Activated effector memory CD4-positive, alpha-beta T cell treated with Interleukin-2 at 50 U/mL for 16 hours (primary cell): ENCODE results near the gene ACTN4.

Source experiments
- DNase-seq: peaks from one replicate; pipeline ENCODE4 v3.0.0-alpha.2; 2020

The ACTN4 gene

DNA sequence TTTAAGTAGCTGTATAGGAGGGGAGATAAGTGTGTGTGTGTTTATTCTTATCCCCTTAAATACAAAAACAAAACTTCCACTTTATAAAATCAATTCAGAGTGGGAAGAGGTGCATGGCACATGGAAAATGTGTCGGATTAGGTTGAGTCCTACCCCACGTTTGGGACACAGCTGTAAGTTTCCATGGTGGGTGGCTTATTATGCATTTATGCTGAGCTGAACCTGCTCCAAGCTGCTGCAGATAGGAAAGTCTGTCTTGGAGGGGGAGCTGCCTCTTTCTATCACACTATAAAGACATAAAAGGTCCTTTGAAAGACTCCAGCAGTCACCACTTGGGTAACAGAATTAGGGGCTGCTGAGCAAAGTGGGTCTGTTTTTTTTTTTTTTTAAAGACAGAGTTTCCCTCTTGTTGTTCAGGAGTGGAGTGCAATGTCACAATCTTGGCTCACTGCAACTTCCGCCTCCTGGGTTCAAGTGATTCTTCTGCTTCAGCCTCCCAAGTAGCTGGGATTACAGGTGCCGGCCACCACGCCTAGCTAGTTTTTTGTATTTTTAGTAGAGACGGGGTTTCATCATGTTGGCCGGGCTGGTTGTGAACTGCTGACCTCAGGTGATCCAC, 15.2 kb downstream of the ACTN4 start:
- no peak for DNase-seq

DNA sequence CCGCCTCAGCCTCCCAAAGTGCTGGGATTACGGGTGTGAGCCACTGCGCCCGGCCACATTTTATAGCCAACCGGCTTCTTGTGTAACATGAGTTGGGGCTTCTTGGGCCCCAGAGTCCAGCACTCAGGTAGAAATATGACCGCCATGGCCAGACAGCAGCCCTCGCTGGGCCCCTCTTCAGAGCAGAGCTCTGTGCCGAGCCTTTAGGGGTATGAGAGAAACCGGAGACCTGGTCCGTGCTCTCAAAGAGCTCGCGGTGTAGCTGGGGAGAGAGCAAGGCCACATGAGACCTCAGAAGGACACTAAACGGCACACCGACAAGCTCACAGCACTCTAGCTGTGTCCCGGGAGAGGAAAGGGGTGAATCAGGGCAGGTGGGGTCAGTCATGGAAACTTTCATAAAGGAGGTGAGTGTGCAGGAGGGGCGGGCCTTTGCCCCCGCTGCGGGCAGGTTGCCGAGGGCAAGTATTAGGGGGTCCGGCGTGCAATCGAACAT, 15.8 kb downstream of the ACTN4 start:
- DNase-seq: no peak

DNA sequence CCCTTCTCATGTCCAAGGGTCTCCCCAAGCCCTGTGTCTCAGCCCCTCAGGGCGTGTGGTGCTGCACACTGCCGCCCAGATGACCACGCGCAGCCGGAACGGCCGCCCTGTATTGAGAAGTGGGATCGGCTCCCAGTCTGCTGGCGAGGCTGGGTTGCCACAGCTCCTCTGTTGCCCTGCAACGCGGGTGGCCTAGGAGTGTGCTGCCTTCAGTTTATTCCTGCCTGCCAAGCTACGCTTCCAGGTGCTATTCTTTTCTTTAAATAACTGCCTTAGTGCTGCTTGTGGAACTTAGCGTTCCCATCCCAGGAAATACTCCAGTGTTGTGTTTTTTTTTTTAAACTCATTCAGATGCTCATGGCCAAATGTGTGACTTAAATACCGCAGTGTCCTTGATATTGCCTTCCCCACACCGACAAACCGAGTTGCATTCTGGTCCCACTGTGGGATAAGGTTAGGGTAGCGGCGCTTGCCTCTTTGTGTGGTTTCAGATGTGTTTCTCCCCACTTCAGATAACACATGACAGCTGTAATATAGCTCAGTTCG, 16.6 kb downstream of the ACTN4 start:
- no peak for DNase-seq

DNA sequence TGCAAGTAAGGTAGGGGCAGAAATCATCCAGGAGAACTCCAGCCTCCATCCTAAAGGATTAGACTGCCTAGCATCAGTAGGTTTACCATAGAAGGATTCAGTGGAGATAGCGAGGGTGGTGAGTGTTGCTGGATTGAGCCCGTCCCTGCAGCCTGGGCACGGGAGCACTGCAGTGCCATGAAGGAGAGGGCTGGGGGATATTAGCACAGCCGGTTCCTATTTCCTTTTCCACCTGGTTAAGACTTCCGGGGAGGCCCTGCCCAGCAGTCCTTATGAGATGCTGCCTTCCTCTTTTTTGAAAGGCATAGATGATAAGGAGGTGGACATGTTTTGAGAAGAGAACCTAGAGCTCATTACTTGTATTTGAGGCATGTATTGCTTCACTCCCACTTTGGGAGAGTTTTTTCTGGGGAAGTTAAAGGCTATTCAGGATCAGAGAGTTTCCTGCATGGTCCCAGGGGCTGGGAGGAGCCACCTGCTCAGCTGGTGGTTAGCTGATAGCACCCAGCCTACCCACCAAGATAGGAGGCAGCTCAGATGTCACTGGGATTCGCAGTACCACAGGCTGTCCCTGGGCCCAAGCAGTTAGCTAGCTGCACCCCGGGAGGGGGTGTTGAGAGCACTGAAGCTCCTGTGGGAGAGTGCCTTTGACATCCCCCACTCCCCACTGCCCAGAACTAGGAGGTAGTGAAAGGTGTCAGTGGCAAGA, 17.2 kb downstream of the ACTN4 start:
- DNase-seq: no peak

DNA sequence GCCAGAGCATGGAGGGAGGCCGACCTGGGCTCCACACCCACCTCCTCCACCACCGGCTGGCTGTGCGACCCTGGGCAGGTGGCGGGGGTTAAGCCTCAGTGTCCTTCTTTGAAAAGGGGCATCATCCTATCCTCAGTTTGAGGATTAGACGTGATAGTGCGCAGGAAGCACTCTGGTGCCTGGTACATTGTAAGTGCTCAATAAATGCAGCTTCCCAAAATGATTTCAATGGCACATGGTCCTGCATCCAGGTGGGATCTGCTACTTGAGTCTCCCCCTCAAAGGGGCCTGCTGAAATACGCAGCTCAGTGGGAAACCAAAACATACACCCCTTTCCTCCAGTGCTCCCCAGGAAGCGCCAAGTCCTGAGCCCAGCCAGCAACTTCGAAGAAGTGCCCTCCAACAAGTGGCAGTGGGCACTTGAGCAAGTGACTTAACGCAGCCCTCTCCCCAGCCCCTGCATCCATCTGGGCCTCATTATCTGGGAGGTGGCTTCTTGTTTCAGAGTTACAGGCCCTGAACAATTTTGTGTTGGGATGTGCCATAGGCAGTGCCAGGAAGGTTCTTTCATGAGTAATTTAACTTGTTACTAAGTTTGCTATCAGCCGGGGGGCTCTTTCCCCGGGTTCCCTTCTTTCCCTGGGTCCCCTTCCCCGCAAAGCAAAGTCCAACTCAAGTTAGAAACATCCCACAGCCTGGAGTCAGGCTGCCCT, 17.9 kb downstream of the ACTN4 start:
- DNase-seq: no peak

DNA sequence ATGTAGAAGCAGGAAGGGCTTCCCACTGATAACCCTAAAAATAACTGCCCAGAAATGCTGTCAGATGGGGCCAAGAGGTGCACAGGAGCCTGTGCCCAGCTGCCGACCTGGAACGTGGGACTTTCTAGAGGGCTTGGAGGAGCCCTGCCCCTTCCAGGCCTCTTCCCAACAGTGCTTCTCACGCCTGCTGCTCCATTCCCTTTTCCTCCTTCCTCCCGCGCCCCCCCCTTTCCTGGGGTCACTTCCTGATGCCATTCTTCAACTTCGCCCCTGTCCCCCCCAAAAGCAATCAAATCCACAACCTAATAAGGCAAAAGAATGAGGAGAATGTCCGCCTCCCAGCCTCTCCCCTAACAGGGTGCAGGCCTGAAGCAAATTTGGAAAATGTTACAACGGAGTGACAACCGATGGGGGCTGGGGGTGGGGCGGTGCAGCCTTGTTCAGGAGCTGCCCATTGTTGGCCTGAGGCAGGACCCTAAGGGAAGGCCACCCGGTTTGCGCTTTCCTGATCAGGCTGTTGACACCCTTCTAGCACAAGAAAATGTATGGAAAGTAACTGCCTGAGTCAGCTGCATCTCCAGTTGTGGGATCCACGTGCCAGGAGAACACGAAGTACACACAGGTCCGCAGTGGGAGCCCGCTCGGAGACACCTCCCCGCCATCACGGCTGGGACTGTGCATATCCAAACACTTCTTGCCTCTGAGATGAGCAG, 18.7 kb downstream of the ACTN4 start:
- no peak for DNase-seq

DNA sequence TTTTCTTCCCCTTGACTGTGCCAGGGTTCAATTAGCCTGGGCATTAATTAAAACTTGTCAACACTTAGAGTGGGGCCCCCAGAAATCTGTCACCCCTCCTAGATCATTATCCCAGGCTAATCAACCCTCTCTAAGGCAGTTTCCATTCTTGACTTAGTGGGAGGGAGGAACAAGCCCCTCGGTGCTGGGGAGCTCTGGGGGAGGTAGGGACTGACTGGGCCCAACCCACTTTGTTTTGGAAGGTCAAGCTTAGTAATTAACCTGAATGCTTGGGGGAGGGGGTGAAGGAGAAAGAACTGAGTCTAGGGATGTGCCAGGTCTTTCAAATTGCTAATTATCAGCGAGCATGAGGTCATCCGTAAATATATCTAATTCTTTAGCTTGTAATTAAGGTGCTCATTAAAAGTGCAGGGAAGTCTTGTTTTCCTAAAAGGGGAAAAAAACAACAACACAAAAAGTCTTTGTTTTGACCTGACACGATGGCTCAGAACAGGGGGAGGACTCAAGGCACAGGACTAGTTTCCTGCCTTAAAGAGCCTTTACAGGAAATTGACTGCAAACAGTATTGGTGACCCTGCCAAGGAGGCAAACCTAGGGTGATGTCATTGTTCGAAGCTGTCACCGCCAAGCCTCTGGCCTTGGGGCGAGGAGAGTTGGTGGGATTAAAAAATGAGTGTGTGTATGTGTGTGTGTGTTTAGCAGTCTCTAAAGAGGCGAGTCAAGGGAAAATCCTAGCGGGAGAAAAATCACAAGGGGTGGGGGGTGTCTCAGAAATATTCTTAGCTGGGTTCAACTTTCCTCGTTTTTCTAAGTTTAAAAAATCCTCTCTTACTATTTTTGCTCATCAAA, 19.4 kb downstream of the ACTN4 start:
- DNase-seq: no peak

DNA sequence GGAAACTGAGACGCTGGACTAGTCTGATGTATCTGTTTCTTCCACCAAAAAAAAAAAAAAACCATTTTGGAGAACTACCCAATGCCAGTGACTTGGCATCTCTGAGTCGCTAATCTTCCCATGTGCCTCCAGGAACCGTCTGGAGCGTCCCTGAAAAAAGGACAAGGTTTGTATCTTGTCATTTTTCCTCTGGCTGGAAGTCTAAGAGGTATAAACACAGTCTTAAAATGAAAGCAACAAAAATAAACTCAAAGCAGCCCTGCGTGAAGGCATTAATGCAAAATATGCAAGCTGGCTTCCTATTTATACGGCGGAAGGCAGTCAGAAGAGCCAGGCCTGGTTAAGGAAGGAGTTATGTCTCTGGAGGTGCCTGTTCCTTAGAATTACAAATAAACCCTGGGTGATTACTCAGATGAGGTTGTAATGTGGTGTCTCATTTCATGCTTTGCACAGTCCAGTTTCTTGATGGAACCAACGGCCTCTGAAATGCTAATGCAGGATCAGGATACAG, 20.3 kb downstream of the ACTN4 start:
- DNase-seq: no peak

DNA sequence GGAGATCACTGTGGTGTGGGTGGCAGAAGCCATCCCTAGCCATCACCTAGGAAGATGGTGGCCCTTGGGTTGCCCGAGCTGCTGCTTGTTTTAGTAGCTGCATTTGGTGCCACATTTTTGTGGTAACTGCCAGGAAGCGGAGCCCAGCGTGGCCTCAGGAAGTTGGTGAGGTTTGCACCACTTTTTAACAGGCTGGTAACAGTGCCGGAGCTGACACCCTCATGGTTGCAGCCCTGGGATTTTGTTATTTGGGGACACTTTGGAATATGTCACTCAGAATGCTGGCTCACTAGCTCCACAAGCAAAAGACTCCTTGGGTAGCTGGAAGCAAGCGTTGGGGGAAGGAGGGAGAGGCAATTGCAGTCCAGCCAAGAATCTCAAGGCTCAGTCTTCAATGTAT, 22.1 kb downstream of the ACTN4 start:
- DNase-seq: peak; percentile 33

DNA sequence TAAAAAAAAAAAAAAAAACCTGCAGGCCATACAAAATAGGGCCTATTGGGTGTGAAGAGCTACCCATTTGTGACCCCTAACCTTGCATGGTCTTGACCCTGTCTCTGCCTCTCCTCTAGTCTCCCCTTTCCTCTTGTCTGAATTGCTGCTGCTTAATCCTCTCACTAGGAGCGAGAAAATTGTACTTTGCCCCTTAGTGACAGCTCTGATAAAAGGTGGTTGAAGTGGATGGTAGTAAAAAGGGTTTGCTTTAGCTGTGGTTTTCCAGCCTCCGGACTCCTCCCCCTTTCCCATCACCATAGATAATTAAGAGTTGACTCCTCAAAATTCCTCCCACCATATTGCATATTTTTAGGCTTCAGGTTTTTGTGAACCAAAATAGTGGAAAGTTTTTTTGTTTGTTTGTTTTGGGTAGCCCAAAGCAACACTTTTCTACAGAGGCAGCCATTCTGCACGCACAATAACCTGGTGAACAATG, 23.5 kb downstream of the ACTN4 start:
- DNase-seq: no peak

DNA sequence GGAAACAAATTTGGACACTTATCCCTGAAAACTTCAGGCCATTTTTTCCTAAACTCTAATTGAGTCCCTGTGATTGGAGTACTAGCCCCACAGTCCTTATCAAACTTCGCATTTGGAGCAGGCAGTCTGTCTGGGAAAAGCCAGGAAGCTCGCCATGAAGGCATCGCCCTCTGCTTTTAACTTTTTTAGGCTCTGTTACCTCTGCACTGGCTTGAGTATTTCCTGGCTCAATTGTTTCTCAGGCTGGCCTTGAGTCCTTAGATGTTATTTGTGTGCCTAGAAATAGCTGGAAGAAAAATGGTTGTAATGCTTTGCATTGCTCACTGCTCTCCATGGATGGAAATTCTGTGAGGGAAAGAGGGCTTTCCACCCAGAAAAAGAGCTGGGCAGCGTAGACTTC, 24.2 kb downstream of the ACTN4 start:
- no peak for DNase-seq

DNA sequence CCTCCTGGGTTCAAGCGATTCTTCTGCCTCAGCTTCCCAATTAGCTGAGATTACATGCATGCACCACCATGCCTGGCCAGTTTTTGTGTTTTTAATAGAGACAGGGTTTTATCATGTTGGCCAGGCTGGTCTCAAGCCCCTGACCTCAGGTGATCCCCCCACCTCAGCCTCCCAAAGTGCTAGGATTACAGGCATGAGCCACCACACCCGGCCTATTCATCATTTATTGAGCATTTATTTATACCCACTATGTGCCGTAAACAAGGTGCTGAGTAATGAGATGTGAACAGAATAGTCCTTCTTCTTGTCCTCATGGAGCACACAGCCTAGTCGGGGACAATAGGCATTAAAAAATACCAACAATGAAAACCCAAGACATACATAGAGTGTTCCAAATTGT, 25.6 kb downstream of the ACTN4 start:
- DNase-seq: no peak

DNA sequence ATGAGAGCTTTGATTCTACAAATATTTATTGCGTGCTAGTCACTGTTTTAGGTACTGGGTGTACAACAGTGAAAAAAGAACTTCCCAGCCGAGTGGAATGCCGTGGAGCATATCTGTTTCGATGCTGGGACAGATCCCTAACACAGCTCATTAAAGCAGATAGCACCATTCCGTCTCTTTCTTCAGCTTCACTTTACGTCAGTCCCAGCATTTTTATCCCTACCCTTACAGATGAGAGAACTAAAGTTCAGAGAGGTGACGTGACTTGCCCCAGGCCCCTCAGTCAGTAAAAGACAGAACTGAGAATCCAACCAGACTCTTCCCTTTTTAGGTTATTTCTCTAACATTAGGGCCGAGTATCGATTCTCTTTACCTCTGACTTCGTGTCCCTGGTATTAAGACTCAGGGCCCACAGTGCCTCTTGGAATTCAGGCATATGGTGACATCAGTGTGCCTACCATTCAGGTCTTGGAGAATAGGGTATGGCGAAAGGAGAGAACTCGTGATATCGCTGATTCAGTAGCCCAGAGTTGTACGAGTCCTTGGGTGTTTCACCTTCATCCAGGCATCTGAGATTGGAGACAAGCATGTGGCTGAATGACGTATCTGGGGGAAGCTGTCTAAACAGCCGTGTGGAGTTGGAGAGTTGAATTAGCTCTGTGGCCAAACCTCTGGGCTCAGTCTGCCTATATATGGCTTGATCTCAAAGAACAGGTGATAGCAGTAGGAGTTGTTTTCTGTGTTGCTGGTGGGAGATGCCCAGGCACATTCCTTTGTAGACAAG, 27.1 kb downstream of the ACTN4 start:
- no peak for DNase-seq

DNA sequence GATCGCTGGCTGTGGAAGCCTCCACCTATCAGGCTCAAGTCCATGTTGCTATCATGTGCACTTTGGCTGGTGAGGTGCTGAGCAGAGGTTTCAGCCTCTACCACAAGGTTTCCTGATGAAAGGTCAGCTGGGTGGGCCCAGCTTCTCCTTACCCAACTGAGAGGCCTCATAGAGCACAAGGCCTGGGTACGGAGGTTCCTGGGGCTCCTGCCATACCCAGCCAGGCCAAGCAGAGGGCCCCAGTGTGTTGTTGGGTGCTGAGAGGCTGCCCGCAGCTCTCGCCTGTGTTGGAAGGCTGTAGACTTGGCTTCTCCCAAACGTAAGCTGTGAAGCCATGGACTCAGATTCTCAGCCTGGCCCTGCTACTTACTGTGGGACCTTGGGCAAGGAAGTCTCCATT, 28.2 kb downstream of the ACTN4 start:
- DNase-seq: no peak

DNA sequence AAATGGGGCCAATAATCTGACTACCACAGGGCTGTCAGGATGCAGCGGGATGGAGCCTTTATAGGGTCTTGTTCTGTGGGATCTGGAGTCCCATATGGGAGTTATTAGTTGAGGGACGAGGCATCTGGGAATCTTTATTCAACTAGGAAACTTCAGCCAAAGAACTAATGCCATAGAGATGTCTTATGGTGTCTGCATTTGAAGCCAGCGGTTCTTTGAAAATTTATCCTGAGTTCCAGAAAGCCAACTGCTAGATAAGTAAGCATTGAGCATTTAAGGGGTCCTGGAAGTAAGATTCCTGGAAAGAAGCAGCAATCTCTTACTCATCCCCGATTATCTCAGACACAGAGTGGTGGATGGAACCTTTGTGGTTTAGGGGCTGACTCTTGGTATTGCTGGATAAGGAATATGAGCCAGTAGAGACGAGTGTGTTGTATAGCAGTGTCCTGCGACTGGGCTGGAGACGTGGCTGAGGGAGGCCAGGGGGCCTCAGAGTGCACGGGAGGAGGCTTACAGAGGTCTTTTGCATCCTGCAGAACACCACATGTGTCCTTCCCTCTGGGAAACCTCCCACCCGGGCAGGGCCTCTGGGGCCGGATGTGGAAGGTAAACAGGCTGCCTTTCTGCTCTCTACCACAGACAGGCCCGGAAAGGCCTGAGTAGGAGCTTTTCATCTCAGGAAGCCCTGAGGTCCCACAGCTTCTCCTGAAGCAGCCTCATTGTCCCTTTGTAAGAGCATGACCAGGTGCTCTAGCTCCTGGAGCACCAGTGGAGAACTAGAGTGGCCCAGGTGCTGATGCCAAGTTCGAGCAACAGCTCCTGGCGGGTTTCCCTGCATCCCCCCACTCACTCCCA, 28.8 kb downstream of the ACTN4 start:
- DNase-seq: no peak

DNA sequence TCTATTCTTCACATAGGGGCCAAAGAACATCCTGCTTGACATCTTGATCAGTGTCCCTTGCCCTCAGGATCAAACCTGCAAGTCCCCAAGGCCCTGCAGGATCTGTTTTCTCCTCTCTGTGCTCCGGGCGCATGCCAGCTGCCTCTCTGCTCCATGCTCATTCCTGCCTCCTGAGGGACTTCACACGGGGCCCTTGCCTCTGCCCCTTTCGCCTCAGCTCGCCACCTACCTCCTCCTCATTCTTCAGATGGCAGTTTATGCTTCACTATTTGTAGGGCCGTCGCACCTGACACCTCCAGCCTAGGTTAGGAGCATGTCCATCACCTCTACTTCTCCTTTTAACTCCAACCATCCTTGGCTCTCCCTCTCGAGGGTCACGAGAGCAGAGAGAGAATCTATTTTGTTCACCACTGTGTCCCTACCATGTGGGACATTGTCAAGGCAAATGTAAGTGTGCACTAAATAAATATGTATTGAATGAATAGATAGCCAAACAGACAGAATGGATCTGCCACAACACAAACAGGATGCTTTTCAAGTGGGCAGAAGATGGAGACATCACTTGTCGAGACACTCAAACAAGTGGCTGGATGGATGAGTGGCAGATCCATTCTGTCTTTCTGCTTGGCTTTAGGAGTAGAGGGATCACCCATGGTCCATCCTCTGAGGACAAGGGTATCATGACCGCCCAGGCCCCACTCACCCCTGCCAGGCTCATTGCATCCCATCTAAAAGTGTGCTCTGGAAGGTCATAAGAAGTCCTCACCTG, 29.6 kb downstream of the ACTN4 start:
- no peak for DNase-seq

DNA sequence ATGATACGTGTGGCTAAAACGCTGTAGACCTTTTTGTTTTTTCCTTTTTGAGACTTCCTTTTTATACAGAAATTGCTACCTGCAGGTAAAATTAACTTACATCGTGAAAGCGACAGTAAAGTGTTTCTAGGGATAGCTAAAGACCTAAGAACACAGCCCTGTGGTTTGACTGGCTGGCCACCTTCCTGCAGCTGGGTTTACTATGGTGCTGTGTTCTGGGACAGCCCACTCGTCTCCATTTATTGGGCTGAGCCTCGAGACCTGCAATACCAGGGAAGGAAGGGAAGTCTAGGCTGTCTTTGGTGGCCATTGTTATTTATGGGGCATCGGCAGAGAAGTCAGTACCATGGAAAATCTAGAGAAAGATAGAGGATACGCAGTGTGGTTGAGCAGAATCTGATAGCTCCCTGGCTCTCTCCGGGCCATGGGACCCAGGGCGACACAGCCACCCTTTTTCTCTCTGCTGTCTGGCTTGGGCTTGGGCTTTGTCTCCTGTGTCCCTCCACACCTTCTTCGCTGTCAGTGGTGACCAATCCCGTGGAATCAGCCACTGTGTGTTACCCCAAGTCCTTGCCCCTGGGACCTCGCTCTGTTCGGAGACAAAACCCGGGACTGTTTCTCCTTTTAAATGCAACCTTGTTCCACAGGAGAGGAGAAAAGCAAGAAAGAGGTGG, 30.9 kb downstream of the ACTN4 start:
- no peak for DNase-seq

DNA sequence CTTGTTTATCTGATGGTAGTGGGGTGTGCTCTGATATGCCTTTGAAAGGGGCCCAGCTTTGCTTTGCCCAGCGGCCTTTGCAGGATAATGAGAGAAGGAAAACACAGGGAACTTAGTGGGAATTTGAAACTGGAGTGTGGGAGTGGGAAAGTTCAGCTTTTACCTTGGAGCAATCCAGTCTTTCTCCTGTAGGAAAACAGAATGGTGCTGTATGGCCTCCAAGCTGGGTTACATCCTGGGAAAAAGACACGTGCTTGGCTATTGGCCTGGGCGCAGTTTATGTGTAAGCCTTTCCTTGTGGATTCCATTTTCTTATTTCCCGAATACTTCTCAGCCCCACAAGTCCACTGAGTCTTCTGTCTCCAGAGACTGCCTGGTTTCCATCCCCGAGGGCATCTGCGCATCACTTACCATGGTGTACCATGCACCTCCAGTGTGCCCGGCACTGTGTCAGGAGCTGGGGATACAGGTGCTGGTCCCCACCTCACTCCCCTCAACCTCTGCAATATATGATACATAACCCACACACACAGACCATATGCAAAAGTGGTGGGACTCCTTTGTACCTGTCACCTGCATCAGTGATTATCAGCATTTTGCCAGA, 31.5 kb downstream of the ACTN4 start:
- DNase-seq: no peak
